Esophagus muscularis mucosa (tissue), 3 donors: ENCODE results near the gene LHX3.

ENCODE experiments used
- CTCF ChIP-seq, 3 experiments: fragments of 200-600 bp in 2 of 3; fragments of 450-650 bp in 1 of 3; sonication (generic) in 2 of 3; IDR thresholded peaks; one replicate each; pipeline ENCODE4 v1.5.1; 2017 to 2019; ENCODE audit warnings: antibody characterized with exemption in 3 of 3, mild to moderate bottlenecking in 2 of 3, moderate library complexity in 1 of 3
- POLR2A ChIP-seq: fragments of 450-650 bp; IDR thresholded peaks from one replicate; pipeline ENCODE4 v1.6.1; 2017; ENCODE audit warnings: antibody characterized with exemption, moderate library complexity, mild to moderate bottlenecking, low read depth
- POLR2AphosphoS5 ChIP-seq, 2 donors: sonication (generic); formaldehyde crosslinking; IDR thresholded peaks; one replicate each; pipeline ENCODE4 v1.6.1; 2017; ENCODE audit warnings: antibody characterized with exemption in 2 of 2

GRCh38 chr9:136156209-136157120, 48.5 kb downstream of the LHX3 start:
- TF ChIP-seq POLR2A (no peak), CTCF (IDR thresholded peaks at IDR 0.05) (no peak), POLR2AphosphoS5 (IDR thresholded peaks at IDR 0.05) (no peak)
